Activated naive CD4-positive, alpha-beta T cell treated with anti-CD3 and anti-CD28 coated beads, Interleukin-2, amount 50 U/mL, for 72 hours (primary cell): ENCODE measurements around the gene METRN. TPM values are rescaled to one million over a fixed set of nuclear protein-coding genes. Genes with fewer than 3 reads are reported as not detected.
A peak's percentile ranks its signal among the peaks of the same experiment; 100 is the strongest.
"Not testable (repeated sequence)": the region's sequence is repeated elsewhere in the genome, so short reads cannot be mapped to it uniquely, and the experiment has no call there.

Source experiments
- ATAC-seq, 2 donors: fragments of 150-1000 bp; cut with Tn5 transposase; 2 replicates each; pipeline ENCODE4 v1.10.0; 2021; ENCODE audit warnings: mild to moderate bottlenecking in 2 of 2, moderate library complexity in 2 of 2
- DNase-seq, 2 donors: peaks; one replicate each; pipeline ENCODE4 v3.0.0; 2021 to 2022; ENCODE audit warnings: low spot score in 2 of 2
- H3K27ac Mint-ChIP-seq, 2 donors: one replicate each; pipeline ENCODE4 v1.8.0; 2022; ENCODE audit warnings: mild to moderate bottlenecking in 2 of 2, mixed read lengths in 2 of 2
- H3K36me3 Mint-ChIP-seq, 2 donors: one replicate each; pipeline ENCODE4 v1.8.0; 2022; ENCODE audit warnings: mixed read lengths in 2 of 2
- H3K9me3 Mint-ChIP-seq, 2 donors: one replicate each; pipeline ENCODE4 v1.8.0; 2022; ENCODE audit warnings: mixed read lengths in 2 of 2
- total RNA-seq, 2 donors: library from RNA; stranded (reverse); gene quantifications; one replicate each; pipeline ENCODE4 v1.2.3, GENCODE V29; 2022

METRN gene
- total RNA-seq, 2 donors from 2014 or later = 10.1 to 14.7 TPM

GRCh38 chr16:747978-748746 is 33.2 kb downstream of the METRN start:
- ATAC-seq = no peak
- DNase-seq = no peak
- Mint-ChIP-seq H3K9me3 (no peaks in the 10 kb centered on the region), H3K27ac (no peak overlapping the region), H3K36me3 (no peaks in the 10 kb centered on the region)

GRCh38 chr16:749010-749409 is 34.1 kb downstream of the METRN start:
- Mint-ChIP-seq H3K36me3 (no peaks in the 10 kb centered on the region), H3K9me3 (no peaks in the 10 kb centered on the region), H3K27ac (no peak overlapping the region)
- DNase-seq (no peak), ATAC-seq (no peak)

GRCh38 chr16:750485-750884 is 35.6 kb downstream of the METRN start:
- DNase-seq = no peak
- Mint-ChIP-seq H3K36me3 (no peaks in the 10 kb centered on the region), H3K9me3 (no peaks in the 10 kb centered on the region), H3K27ac (no peak overlapping the region)
- no peak for ATAC-seq

GRCh38 chr16:751152-752006 is 36.5 kb downstream of the METRN start:
- Mint-ChIP-seq H3K9me3 (no peaks in the 10 kb centered on the region), H3K36me3 (peaks cover 0 to 2% of the 10 kb centered on the region in 2 donors), H3K27ac (no peak overlapping the region)
- ATAC-seq (no peak), DNase-seq (no peak)

GRCh38 chr16:752007-752312 is 37.0 kb downstream of the METRN start:
- no peak for DNase-seq
- no peak overlapping the region for H3K27ac Mint-ChIP-seq
- H3K36me3 Mint-ChIP-seq = peaks cover 0 to 6% of the 10 kb centered on the region in 2 donors
- H3K9me3 Mint-ChIP-seq = no peaks in the 10 kb centered on the region
- no peak for ATAC-seq

GRCh38 chr16:754121-754607 is 39.2 kb downstream of the METRN start:
- H3K36me3 Mint-ChIP-seq, H3K9me3 Mint-ChIP-seq, DNase-seq, ATAC-seq, H3K27ac Mint-ChIP-seq: not testable (repeated sequence)

GRCh38 chr16:754656-755055 is 39.7 kb downstream of the METRN start:
- no peaks in the 10 kb centered on the region for H3K9me3 Mint-ChIP-seq
- H3K36me3 Mint-ChIP-seq = peaks cover 0 to 6% of the 10 kb centered on the region in 2 donors
- no peak for ATAC-seq
- DNase-seq = no peak
- H3K27ac Mint-ChIP-seq = no peak overlapping the region

- DNase-seq (no peak), ATAC-seq (peak in 1 of 2 donors; percentile 80)
- Mint-ChIP-seq H3K9me3 (no peaks in the 10 kb centered on the region), H3K36me3 (peaks cover 0 to 6% of the 10 kb centered on the region in 2 donors), H3K27ac (no peak overlapping the region)
Measured at GRCh38 chr16:756428-756827, 41.5 kb downstream of the METRN start.

GRCh38 chr16:759110-759910 is 44.4 kb downstream of the METRN start:
- H3K9me3 Mint-ChIP-seq = no peaks in the 10 kb centered on the region
- ATAC-seq (no peak), DNase-seq (no peak)
- no peak overlapping the region for H3K27ac Mint-ChIP-seq
- H3K36me3 Mint-ChIP-seq = peaks cover 0 to 6% of the 10 kb centered on the region in 2 donors

GRCh38 chr16:760065-760464 is 45.1 kb downstream of the METRN start:
- DNase-seq (no peak), ATAC-seq (no peak)
- Mint-ChIP-seq H3K36me3 (peaks cover 0 to 6% of the 10 kb centered on the region in 2 donors), H3K9me3 (no peaks in the 10 kb centered on the region), H3K27ac (no peak overlapping the region)

- ATAC-seq (no peak), DNase-seq (no peak)
- H3K27ac Mint-ChIP-seq = no peak within 1 kb of the TSS
- H3K9me3 Mint-ChIP-seq = no peaks in the 10 kb centered on the region
- peaks cover 0 to 6% of the 10 kb centered on the region in 2 donors for H3K36me3 Mint-ChIP-seq
Measured at GRCh38 chr16:760545-761343, 45.8 kb downstream of the METRN start, which contains the start of gene MSLN. Gene MSLN (plus strand): TSS chr16:760734. CDS start chr16:762681, 1,947 bp downstream.

- H3K36me3 Mint-ChIP-seq = no peaks in the 10 kb centered on the region
- DNase-seq (no peak), ATAC-seq (no peak)
- no peaks in the 10 kb centered on the region for H3K9me3 Mint-ChIP-seq
- no peak overlapping the region for H3K27ac Mint-ChIP-seq
Measured at GRCh38 chr16:761625-762513, 47.0 kb downstream of the METRN start.

GRCh38 chr16:762595-763268 is 47.8 kb downstream of the METRN start:
- no peak overlapping the region for H3K27ac Mint-ChIP-seq
- peak in 1 of 2 donors; percentile 23 for ATAC-seq
- no peaks in the 10 kb centered on the region for H3K9me3 Mint-ChIP-seq
- no peaks in the 10 kb centered on the region for H3K36me3 Mint-ChIP-seq
- no peak for DNase-seq

- Mint-ChIP-seq H3K9me3 (no peaks in the 10 kb centered on the region), H3K27ac (no peak overlapping the region), H3K36me3 (no peaks in the 10 kb centered on the region)
- ATAC-seq = no peak
- no peak for DNase-seq
Measured at GRCh38 chr16:763369-764183, 48.7 kb downstream of the METRN start.
